SIG-M5 (cell line): Measurements from ENCODE around the gene ATE1.

ENCODE experiments used
- DNase-seq: peaks from one replicate; lab custom pipeline; 2025; lab: John Stamatoyannopoulos, UW

ATE1 gene

GRCh38 chr10:121865554-121865953 lies 62.3 kb downstream of the ATE1 start:
- DNase-seq = no peak

- no peak for DNase-seq
Measured at GRCh38 chr10:121864653-121865052, 63.2 kb downstream of the ATE1 start.

- DNase-seq = no peak
Measured at GRCh38 chr10:121864168-121864567, 63.7 kb downstream of the ATE1 start.

GRCh38 chr10:121862649-121863048 lies 65.2 kb downstream of the ATE1 start:
- DNase-seq = no peak

GRCh38 chr10:121862042-121862441 lies 65.8 kb downstream of the ATE1 start:
- DNase-seq = no peak

GRCh38 chr10:121860810-121861209 lies 67.0 kb downstream of the ATE1 start:
- DNase-seq = no peak

- no peak for DNase-seq
Measured at GRCh38 chr10:121854809-121855445, 72.9 kb downstream of the ATE1 start.

GRCh38 chr10:121853950-121854349 lies 73.9 kb downstream of the ATE1 start:
- no peak for DNase-seq

GRCh38 chr10:121851786-121852185 lies 76.0 kb downstream of the ATE1 start:
- DNase-seq = no peak

GRCh38 chr10:121848082-121848481 lies 79.7 kb downstream of the ATE1 start:
- DNase-seq = no peak

GRCh38 chr10:121846555-121846954 lies 81.3 kb downstream of the ATE1 start:
- no peak for DNase-seq

GRCh38 chr10:121845044-121845784 lies 82.6 kb downstream of the ATE1 start:
- DNase-seq = no peak

- DNase-seq = no peak
Measured at GRCh38 chr10:121844537-121844936, 83.3 kb downstream of the ATE1 start.

- no peak for DNase-seq
Measured at GRCh38 chr10:121843379-121843778, 84.5 kb downstream of the ATE1 start.

- no peak for DNase-seq
Measured at GRCh38 chr10:121841862-121842261, 86.0 kb downstream of the ATE1 start.

GRCh38 chr10:121838931-121839330 lies 88.9 kb downstream of the ATE1 start:
- no peak for DNase-seq

GRCh38 chr10:121838149-121838548 lies 89.7 kb downstream of the ATE1 start:
- no peak for DNase-seq

- DNase-seq = no peak
Measured at GRCh38 chr10:121836171-121836570, 91.7 kb downstream of the ATE1 start.

GRCh38 chr10:121835376-121835775 lies 92.5 kb downstream of the ATE1 start:
- no peak for DNase-seq

- no peak for DNase-seq
Measured at GRCh38 chr10:121834757-121835156, 93.1 kb downstream of the ATE1 start.

GRCh38 chr10:121833387-121833786 lies 94.4 kb downstream of the ATE1 start:
- no peak for DNase-seq

- no peak for DNase-seq
Measured at GRCh38 chr10:121832647-121833046, 95.2 kb downstream of the ATE1 start.

GRCh38 chr10:121831777-121832176 lies 96.1 kb downstream of the ATE1 start:
- DNase-seq = no peak

- no peak for DNase-seq
Measured at GRCh38 chr10:121831237-121831636, 96.6 kb downstream of the ATE1 start.
